NCI-H748 (cell line): Measurements from ENCODE around the gene FOXA3.
"Not testable (repeated sequence)": the region's sequence is repeated elsewhere in the genome, so short reads cannot be mapped to it uniquely, and the experiment has no call there.

Source experiments
- DNase-seq: peaks from one replicate; lab custom pipeline; 2025; ENCODE audit not compliant: unreplicated experiment; lab: John Stamatoyannopoulos, UW

Gene FOXA3

DNA sequence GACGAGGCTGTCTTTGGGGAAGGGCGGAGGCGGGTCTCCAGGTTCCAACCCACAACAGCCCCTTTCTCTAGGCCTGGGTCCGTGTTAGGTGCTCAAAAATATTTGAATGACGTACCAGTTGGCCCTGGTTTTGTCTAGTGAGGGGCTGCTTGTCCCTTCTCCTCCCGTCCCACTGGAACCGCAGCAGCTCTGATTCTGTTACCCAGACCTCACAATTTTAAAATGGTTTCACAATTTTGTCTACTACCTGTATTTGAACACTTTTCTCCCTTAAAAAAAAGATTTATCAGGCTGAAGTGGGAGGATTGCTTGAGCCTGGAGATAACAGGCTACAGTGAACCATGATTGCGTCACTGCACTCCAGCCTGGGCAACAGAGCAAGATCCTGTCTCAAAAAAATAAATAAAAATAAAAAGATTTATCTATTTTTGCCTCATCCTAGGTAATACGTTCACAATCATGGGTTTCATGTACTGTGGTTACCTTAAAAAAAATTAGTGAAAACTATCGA lies 23.1 kb downstream of the FOXA3 start:
- DNase-seq: no peak

DNA sequence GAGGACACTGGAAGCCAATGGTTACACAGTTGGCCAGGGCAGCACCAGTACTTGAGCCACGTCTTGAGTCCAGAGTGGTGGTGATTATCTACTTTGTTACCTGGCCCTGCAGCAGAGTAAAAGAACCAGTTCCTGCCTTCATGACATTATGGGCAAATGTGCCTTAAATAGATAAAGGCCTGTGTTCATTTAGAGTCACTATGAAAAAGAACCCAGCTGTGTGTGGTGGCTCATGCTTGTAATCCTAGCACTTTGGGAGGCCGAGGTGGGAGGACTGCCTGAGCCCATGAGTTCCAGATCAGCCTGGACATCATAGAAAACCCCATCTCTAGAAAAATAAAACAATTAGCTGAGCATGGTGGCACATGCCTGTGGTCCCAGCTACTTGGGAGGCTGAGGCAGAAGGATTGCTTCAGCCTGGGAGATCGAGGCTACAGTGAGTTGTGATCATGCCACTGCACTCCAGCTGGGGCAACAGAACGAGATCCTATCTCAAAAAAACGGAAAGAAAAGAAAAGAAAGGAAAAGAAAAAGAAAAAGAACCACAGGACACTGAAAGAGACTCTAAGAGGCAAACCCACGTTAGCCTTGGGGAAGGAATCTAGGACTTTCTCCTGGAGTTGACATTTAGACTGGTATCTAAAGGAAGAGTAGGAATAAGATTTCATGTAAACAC lies 25.2 kb downstream of the FOXA3 start:
- no peak for DNase-seq

DNA sequence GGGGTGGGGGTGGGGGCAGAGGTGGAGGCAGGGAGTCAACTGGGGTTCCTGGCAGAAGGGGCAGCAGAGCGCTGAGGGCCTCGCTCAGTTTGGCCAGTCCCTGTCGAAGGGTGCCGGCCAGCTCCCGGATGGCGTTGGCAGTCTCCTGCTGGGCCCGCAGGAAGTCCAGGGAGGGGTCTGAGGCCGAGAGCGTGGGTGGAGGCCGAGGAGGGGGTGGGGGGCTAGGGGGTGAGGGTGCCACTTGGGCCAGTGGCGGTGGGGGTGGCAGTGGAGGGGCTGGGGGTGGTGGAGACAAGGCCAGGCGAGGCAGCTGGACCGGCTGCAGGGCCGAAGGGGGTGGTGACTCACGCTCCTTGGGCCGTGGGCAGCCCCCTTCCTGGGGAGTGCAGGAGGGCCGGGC lies 26.8 kb downstream of the FOXA3 start:
- no peak for DNase-seq

DNA sequence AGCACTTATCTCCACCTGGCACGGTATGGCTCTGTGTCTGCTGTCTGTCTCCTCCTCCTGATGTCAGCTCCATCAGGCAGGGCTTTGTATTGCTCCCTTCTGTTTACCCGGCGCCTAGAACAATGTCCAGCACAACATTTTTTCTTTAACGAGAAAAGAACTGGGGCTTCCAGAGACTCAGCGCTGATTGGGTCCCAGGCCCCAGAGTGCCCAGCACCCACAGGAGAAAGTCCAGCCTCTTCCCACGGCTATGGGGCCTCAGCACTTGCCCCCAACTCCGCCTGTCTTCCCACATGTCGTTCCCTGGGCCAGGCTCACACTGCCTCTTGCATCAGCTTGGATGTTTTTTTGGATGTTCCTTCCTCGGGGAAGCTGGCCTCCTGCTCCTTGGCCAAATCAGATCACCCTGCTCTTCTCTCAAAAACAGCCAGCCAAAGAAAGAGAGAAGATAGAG lies 31.4 kb downstream of the FOXA3 start:
- no peak for DNase-seq

DNA sequence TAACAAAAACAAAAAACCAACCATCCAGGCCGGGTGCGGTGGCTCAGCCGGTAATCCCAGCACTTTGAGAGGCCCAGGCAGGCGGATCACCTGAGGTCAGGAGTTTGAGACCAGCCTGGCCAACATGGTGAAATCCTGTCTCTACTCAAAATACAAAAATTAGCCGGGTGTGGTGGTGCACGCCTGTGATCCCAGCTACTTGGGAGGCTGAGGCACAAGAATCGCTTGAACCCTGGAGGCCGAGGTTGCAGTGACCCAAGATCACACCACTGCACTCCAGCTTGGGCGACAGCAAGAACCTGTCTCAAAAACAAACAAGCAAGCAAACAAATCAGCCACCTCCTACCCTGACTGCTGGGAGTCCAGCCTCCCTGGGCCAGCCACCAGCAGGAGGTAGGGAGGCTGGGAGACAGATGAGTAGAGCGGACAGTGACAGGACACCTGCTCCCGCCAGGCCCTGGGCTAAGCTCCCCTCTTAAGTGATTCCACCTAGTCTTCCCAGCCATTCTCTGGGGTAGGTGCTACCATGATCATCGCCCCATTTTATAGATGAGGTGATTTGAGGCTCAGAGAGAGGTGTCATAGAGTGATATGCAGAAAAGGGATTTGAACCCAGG lies 32.0 kb downstream of the FOXA3 start:
- DNase-seq: not testable (repeated sequence)

DNA sequence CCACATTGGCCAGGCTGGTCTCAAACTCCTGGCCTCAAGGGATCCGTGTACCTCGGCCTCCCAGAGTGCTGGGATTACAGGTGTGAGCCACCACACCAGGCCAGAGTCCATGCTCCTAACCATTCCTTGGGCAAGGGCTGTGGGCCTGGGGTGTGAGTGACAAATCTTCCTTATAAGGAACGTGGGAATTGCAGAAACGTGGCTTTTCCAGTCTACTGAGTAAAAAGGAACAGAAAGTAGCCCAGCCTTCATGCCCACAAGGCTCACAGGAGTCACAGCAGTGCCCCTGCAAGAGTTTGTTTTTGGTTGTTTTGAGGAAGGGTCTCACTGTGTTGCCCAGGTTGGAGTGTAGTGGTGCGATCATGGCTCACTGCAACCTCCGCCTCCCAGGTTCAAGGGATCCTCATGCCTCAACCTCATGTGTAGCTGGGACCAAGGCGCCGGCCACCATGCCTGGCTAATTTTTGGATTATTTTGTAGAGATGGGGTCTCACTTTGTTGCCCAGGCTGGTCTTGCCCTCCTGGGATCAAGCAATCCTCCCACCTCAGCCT lies 33.2 kb downstream of the FOXA3 start:
- DNase-seq: no peak

DNA sequence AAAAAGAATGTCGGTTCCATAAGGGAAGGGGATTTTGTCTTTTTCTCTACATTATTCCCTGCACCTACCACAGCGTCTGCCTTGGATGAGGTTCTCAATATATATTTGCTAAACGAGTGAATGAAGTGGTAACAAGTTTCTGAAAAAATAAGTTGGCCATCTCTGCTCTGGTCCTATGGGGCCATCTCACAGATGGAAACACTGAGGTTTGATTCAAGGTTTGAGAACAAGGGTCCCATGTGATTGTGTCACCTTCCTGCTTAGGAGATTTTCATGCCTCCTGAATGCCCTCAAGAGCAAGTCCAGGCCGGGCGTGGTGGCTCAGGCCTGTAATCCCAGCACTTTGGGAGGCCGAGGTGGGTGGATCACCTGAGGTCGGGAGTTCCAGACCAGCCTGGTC lies 35.1 kb downstream of the FOXA3 start:
- DNase-seq: no peak

DNA sequence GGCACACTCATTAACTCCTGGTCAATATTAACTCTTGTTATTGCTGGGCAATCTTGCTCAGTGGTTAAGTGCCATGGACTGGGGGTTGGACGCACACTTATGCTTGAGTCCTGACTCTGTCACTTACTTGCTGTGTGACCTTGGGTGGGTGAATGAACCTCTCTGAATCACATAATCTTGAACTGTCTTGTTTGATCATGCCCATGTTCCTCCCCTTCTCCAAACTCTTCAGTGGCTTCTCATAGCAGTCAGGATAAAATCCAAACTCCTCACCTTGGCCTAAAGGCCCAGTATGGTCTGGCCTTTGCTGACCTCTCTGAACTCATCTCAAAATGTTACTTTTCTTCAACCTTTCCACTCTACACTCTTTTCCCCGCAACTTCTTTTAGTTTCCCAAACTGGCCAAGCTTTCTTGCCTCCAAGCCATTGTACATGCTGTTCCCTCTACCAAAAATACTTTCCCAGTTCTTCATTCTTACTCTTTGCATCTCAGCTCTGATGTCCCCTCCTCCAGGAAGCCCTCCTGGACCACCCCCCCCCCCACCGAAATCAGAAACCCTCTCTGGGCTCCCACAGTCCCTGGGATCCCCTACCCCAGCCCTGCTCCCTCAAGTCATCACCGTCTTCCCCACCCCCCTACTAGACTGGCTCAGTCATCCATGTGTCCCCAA lies 35.9 kb downstream of the FOXA3 start:
- no peak for DNase-seq

DNA sequence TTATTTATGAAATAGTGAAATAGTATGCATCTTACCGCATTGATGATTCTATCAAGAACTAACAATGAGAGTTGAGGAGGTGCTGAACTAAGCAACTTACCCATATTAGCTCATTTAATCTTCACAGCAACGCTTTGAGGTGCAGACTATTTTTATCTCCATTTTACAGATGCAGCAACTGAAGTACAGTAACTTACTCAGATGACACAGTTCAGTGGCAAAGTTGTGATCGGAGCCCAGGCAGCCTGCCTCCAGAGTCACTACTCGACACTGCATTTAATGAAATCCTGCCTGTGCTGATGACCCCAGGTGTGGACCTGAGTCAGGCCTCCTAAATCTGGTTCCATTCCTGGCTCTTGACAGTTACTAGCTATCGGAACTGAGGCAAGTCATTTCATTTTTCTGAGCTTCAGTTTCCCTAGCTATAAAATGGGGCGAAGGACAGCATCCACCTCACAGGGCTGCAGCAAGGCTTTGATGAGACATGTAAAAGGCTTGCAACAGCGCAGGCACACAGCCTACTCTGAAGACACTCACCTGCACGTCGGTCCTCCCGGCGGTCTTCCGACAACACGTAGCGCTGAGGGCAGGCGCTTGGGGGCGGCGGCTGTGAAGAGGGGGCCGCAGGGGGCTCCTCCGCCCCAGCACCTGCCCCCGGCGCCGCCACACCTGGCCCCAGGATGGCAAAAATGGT lies 36.8 kb downstream of the FOXA3 start:
- DNase-seq: peak; percentile 51

DNA sequence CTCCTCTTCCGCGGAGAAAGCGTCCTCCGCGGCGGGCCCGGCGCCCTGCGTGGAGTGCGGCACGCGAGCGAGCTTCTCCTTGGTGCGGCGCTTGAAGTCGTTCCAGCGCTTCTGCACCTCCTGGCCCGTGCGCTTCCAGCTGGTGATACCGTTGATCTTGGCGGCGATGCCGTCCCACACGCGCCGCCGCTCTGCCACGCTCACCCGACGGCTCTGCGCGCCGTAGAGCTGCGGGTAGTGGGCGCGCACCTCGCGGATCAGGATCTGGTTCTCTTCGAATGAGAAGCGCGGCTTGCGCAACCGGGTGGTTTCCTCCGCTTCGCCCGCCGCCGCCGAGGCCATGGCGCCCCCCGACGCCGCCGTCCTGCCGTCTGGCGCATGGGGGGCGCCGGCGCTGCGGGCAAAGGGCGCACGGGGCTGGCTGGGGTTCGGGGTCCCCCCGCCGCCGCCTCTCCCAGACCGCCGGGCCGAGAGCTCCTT lies 37.3 kb downstream of the FOXA3 start:
- DNase-seq: peak; percentile 63

DNA sequence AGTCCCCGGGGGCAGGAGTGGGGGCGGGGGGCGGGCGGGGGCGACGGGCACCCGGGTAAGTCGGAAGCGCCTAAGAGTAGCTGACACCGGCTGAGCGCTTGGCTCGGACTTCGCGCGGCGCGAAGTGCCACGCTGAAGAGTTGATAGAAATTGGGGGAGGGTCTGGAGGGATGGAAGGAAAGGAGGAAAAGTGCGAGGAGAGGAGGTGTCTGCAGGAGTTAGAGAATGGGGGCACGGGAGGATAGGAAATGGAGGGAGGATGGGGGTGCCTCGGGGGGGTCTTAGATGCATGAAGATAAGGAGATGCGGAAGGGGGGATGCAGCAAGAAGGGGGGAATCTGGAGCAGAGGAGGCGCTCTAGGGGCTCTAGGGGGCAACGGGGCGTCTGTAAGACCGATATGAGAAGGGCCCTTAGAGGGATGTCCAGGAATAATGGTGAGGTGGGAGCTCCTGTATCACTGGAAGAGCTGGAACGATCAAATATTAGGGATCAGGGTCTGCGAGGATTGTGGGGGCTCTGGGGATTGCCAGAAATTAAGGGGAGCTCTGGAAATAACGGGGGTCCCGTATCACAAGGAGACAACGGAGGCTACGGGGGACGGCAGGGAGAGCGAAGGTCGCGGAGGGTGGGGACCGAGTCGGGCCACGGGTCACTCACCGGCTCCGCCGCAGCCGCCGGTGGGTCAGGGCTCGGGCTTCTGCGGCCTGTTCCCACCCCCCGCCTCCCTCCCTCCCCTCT lies 38.0 kb downstream of the FOXA3 start, which contains the start of gene MYPOP:
TSS of gene MYPOP (minus strand) at position 702 of the 739 bp plus-strand sequence. CDS start 840 bp downstream, outside the sequence.
- peak; percentile 68 for DNase-seq

DNA sequence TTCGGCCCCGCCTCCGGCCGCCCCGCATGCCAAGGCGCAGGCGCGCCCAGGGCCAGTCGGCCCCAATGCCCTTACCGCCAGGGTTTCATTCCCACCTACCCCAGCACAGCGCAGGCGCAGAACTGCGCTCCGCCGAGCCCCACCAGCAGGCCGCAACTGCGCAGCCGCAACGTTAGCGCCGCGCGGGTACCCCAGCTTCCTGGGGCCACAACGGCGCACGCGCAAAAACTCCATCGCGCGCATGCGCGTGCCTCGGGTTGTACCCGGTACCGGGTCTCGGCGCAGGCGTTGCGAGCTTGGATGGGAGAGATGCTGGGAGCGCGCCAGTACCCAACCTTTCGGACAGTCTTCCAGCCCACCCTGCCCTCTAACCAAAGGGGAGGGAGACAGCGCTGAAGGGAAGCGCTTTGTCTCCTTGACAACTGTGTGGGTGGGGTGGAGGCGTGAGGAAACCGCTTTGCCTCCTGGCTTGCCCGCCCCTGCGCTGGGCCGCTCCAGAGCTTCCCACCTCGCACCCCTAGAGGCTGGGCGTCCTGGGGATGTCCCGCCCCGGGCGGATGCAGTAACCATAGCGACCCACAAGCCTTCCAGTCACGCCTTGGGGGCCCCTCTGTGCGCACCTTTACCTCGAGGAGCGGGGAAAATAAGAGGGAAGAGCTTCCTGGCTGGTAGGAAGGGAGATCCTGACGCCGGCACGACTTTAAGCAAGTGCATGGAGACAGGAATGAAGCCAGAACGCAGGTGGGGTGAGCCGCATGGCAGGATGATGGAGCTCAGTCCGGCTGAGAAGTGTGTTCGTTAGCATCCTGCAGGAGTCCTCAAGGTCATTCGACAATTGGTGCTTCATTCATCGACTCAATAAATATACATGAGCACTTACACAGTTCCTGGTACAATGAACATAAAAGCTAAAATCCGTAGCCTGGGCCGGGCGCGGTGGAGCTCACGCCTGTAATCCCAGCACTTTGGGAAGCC lies 38.8 kb downstream of the FOXA3 start:
- peak; percentile 98 for DNase-seq

DNA sequence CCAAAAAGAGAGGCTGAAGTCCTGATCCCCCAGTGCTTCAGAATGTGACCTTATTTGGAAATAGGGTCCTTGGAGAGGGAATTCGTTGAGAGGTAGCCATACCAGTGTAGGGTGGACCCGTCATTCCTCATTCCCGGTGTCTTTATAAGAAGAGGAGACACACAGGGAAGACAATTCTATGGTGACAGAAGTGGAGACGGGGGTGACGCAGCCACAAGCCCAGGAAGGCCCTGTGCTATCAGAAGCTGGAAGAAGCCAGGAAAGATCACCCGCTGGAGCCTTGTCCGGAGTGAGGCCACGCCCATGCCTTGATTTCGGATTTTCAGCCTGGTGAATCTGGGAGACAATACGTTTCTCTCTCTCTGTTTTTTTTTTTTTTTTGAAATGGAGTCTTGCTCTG lies 40.9 kb downstream of the FOXA3 start:
- DNase-seq: no peak

DNA sequence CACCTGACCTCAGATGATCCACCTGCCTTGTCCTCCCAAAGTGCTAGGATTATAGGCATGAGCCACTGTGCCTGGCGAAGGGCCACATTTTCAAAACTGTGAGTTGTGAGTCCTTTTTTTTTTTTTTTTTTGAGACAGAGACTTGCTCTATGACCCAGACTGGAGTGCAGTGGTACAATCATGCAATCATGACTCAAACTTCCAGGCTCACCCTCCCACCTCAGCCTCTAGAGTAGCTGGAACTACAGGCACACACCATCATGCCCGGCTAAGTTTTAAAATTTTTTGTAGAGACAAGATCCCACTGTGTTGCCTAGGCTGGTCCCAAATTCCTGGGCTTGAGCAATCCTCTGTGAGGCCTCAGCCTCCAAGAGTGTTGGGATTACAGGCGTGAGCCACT lies 42.1 kb downstream of the FOXA3 start:
- DNase-seq: no peak

DNA sequence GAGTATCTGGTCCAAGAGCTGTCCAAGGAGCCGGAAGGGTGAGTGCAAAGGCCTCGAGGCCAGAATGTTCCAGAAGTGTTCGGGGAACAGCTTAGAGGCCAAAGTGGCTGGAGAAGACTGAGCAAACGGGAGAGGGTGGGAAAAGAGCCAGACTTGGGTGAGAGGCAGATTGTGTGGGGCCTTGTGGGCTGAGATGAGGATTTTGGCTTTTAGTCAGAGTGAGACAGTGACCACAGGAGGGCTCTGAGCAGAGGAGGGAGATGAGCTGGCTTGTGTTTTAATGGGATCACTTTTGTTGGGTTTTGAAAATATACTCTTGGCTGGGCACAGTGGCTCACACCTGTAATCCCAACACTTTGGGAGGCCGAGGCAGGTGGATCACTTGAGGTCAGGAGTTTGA lies 44.8 kb downstream of the FOXA3 start:
- no peak for DNase-seq

DNA sequence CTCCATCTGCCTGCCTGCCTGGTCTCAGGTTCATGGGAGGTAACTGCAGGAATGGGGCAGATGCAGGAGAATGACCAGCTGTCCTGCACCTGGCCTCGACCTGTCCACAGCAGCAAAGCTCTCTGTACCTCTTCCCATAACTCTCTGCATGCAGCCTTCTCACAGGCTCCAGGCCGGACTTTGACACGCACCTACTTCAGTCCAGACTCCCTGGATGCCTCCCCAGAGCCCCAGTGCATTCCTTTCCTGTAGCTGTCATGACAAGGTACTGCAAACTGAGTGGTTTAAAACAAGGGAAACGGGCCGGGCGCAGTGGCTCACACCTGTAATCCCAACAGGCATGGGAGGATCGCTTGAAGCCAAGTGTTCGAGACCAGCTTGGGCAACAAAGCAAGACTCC lies 47.2 kb downstream of the FOXA3 start:
- DNase-seq: no peak

DNA sequence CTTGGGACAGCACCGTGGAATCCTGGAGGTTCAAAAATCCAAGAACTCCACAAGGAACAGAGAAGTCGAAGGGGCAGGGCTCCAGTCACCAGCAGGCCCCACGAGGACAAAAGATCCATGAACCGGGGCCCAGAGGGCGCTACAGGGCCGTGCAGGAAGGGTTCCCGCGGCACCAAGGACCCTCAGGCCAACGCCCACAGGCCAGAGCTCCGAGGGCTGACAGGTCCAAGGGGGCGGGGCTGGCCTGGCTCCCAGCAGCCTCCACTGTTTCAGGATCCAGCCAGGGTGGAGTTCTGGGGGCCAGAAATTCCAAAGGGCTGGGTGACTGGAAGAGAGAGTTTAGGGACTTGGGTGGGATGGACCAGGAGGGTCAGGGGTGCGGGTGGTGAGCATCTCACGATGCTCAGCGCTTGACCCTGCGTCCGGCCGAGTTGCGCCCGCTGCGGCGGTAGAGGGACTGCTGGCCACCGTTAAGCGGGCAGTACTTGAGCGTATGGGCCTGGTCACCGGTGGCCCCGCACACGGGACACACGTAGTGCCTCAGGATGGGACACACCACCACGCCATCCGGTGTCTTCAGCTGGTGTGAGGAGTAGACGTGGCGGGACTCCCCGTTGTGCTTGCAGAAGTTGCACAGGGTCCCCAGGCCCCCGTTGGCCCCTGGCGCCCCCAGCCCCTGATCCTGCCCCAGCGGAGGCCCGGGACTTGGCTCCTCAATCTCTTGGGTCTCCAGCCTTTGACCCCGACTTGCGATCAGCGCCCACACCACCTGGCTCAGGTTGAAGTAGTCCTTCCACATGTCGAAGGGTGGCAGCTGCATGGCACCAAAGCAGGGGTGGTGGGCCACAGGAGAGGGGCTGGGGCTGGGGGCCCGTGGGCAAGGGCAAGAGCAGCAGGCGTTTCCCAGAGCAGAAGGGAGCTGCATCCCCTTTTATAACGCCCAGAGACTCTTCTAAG lies 50.0 kb downstream of the FOXA3 start, which contains the start of gene NANOS2:
TSS of gene NANOS2 (minus strand) at position 905 of the 957 bp plus-strand sequence. CDS start at position 820, 85 bp downstream.
- peak; percentile 69 for DNase-seq
